Caki2 (cell line): ENCODE results near the gene CLCNKA. TPM values are rescaled to one million over a fixed set of nuclear protein-coding genes. Genes with fewer than 3 reads are reported as not detected.
"Not testable (repeated sequence)": the region's sequence is repeated elsewhere in the genome, so short reads cannot be mapped to it uniquely, and the experiment has no call there.

Source experiments
- DNase-seq: peaks from one replicate; pipeline ENCODE4 v3.0.0-alpha.2; 2015; ENCODE audit warnings: low read depth
- in situ Hi-C: cut with HindIII; loops from 2 replicates; pipeline ENCODE4 v1.10.0; 2016; ENCODE audit warnings: low sequenced_read_pairs, low pct_unique_long_range_greater_than_20kb, mixed read lengths
- total RNA-seq: library from RNA; depleted of rRNA; stranded (reverse); fragments of >200 nt; shearing (Covaris generic); gene quantifications from 2 replicates; pipeline ENCODE4 v1.2.3, GENCODE V29; 2014; ENCODE audit warnings: low replicate concordance

Gene CLCNKA
- total RNA-seq, 1 experiment from 2014 or later, result not detected

DNA sequence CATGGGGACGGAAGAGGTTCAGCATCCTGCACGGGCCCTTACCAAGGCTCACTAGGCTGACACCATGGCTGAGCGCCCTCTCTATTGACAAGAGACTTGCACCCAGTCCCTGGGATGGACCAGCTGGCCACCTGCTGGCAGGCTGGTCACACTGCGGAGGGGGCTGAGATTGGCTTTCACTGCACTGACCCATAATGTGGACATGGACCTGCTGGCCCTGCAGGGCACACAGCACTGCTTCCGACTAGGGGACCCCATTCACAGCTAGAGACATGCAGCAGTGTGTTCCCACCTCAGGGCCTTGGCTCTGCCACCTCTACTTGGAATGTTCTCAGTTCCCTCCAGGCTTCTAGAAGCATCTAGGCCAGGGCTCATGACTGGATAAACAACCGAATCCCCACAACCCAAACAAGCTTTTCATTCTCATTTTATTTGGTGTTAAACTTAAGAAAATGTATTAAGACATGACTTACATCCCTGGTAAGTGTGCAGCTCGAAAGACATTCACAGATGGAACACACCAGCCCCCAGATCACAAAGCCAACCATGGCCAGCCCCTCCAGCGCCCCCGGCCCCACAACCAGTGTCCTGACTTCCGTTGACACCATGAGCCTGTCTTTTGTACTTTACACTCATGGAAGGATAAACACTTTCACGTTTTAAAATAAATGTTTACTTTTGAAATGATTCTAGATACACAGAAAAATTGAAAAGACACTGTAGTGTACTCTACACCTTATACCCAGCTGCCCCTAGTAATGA is 27.1 kb upstream of the CLCNKA start:
- DNase-seq, result peak; percentile 36
- in situ Hi-C loops, result no loop called here

DNA sequence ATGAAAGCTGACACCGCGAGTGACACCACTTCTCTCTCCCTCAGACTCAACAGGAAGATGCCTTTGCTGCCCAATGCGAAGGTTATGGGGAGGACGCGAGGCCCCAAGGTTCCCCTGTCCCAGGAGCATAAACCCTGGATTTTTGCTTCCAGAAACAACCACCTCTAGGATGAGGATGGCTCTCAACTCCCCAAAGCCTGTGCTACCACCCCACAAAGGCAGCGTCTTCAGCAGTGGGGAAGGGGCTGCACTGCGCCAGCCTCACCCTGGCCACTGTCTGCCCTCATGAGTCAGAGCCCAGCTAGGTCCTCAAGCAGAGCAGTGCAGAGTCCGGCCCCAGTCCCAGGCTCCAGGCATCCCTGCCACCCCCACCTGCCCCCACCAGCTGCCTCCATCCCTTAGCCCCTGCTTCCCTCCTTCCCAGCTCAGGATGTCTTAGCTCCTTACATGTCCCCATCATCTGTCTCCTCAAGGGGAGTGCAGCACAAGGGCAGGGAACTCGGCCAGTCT is 24.7 kb upstream of the CLCNKA start:
- in situ Hi-C loops, result no loop called here
- DNase-seq, result no peak

DNA sequence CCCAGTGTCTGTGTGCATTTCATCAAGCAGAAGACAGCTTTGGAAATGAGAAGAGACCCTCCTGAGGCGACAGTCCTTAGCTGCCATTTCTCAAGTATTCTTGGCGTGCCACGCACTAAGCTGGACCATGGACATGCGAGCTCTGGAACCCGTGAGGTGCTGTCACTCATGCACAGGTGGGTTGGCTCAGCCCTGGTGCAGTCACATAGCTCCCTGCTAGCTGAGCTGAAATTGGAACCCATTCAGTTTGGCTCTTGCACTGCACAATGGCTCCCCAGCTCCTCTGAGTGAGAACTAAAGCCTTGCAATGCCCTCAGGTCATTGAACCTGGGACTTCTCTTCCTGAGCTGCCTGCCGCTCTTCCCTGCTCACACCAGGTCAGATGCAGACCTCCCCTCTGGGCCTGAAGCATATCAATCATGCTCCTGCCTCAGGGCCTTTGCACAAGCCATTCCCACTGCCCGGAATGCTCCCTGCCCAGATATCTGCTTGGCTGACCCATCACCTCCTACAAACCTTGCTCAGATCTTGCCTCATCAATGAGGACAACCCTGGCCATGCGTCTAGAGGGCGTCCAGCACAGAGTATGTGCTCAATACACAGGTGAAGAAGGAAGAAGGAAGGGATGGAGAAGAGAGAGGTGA is 24.1 kb upstream of the CLCNKA start:
- in situ Hi-C loops, result no loop called here
- no peak for DNase-seq

DNA sequence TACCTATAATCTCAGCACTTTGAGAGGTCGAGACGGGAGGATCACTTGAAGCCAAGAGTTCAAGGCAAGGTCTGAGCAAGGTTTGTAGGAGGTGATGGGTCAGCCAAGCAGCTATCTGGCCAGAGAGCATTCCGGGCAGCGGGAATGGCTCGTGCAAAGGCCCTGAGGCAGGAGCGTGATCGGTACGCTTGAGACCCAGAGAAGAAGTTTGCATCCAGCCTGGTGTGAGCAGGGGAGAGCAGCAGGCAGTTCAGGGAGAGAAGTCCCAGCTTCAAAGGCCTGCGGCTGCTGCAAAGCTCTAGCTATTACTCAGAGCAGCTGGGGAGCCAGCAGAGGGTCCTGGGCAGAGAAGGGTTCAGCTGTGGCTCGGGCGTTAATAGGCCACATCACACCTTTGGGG is 22.9 kb upstream of the CLCNKA start:
- in situ Hi-C loops, result no loop called here
- no peak for DNase-seq

DNA sequence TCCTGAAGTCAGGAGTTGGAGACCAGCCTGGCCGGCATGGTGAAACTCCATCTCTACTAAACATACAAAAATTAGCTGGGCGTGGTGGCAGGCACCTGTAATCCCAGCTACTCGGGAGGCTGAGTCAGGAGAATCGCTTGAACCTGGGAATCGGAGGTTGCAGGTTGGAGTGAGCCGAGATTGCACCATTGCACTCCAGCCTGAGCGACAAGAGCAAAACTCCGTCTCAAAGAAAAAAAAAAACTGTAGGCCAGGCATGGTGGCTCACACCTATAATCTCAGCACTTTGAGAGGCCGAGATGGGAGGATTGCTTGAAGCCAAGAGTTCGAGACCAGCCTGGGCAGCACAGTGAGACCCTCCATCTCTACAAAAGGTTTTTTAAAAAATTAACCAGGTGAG is 20.6 kb upstream of the CLCNKA start:
- DNase-seq, in situ Hi-C loops: not testable (repeated sequence)

DNA sequence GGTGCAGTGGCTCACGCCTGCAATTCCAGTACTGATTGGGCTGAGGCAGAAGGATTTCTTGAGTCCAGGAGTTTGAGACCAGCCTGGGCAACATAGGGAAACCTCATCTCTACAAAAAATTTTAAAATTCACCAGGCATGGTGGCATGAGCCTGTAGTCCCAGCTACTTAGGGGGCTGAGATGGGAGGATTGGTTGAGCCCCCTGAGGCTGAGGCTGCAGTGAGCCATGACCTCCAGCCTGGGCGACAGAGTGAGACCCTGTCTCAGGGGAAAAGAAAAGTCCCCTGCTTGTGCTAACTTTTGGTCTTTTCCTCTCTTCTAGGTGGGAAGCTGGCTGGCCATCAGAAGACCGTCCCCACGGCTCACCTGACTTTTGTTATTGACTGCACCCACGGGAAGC is 16.2 kb upstream of the CLCNKA start:
- in situ Hi-C loops, result no loop called here

DNA sequence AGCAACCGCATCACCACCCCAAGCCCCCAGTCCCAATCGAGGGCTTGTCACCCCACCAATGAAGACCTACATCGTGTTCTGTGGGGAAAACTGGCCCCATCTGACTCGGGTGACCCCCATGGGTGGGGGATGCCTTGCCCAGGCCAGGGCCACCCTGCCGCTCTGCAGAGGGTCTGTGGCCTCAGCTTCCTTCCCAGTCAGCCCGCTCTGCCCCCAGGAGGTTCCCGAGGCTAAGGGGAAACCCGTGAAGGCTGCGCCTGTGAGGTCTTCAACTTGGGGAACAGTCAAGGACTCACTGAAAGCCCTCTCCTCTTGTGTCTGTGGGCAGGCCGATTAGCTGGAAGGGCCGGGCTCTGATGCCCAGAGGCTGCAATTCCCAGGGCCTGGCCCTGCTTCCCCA is 15.8 kb upstream of the CLCNKA start:
- DNase-seq, result no peak
- in situ Hi-C loops, result no loop called here

More for the DNA sequence above, 16.2 kb upstream of the CLCNKA start:
- no peak for DNase-seq

DNA sequence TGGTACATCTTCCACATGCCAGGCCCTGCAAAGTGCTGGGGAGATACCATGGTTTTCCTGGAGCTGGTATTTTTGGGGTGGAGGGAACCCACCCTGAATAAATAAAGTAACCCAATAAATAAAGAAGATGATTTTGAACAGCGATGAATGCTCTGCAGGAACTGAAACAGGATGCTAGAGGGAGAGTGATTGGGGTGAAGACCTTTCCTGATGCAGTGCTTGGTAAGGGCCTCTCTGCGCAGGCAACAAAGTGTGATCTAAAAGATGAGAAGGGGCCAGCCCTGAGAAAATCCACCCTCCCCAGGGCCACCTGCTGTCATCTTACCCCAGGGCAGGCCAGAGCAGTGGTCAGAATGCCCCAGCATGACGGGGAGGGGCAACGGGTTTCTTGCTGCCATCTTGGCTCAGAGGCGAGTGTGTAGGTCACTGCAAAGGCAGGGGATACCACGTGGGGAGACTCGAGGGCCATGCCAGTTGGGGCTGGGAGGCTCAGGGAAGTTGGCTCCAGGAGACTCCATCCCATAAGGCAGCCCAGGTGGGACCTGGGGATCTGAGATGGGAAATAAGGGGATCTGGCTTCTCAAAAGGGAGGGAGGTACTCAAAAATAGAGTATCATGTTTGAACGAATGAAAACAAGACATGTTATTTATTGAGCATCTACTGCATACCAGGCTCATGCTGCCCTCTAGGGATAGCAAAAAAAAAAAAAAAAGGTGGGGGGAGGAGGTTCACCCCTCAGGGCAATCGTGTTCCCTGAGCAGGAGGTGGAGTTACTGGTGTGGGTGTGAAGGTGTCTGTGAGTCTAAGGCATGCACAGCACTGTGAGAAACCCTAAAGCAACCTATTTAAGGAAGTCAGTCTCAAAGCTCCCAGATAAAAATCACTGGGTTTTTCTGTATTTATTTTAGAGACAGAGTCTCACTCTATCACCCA is 15.0 kb upstream of the CLCNKA start:
- DNase-seq, result peak; percentile 43
- in situ Hi-C loops, result no loop called here

DNA sequence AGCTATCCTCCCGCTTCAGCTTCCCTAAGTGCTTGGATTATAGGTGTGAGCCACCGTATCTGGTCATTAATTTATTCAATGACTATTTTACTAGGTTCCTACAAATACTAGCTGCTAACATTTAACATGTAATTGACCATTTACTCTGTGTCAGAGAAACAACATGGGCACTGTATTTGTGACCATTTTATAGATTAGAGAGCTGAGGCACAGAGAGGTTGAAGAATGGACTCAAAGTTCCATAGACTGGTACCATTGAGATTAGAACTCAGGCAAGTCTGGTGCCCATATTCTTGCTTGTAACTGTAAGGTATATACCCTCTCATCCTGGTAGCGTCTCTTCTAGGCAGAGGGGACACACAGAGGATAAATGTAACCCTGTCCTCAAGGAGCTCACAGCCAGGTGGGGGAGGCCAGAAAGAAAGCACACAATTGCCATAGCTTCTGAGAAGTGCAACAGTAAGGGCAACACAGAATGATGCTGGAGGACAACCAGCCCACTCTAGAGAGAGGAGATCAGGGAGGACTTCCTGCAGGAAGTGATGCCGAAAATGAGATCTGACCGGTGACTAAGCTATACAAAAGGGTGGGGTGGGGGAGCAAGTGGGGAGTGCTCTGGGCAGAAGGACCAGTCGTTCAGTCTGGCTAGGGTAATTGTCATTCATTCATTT is 14.0 kb upstream of the CLCNKA start:
- no peak for DNase-seq
- in situ Hi-C loops, result no loop called here

DNA sequence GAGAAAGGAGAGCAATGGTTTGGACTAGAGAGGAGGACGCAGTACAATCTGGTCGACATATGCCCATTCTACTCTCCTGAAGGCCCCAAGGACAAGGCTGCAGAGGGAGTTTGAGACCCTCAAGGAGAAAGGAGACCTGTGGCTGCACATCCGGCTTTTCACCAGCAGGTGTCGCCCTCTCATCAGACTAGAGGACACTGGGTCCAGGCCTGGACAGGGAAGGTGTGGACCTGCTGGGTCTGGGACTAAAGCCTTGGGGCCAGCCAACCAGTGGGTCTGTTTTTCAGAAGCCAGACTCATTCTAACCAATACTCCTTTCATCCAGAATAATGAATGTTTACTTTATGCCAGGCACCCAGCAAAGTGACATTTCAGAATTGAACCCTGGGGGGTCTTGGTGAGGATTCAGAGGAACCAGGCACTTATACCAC is 12.8 kb upstream of the CLCNKA start:
- in situ Hi-C loops, result no loop called here
- peak; percentile 49 for DNase-seq

DNA sequence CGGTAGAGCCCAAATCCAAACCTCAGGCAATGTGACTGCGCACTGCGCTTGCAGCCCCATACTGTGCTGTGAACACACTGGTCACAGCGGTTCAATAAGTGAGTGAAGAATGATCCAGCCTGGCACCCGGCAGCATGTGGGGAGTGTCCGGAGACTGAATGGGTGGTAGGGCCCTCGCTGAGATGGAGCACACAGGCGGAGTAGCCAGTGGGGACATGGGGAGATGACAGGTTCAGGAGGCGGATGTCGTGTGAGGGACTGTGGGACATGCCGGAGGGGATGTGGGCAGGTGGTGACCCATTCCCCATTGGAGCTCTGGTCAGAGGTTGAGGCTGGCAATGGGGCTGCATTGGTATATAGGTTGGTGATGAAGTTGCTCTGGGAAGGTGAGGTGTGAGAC is 12.2 kb upstream of the CLCNKA start:
- in situ Hi-C loops, result no loop called here
- DNase-seq, result no peak

DNA sequence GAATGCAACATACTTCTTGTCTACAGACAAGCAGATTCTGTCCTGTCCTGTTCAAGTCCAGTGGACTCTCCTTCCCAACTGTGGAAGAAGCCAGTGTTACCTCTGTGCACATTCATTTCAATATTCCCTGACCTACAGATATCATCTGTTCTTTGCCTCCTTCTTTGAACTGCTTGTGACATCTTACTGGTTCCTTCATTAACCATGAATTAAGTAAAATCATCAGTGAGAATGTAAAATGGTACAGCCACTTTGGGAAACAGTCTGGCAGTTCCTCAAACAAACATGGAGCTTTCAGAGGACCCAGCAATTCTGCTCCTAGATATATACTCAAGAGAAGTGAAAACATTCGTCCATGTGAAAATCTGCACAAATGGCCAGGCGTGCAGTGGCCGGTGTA is 11.0 kb upstream of the CLCNKA start:
- DNase-seq, result no peak
- in situ Hi-C loops, result no loop called here

DNA sequence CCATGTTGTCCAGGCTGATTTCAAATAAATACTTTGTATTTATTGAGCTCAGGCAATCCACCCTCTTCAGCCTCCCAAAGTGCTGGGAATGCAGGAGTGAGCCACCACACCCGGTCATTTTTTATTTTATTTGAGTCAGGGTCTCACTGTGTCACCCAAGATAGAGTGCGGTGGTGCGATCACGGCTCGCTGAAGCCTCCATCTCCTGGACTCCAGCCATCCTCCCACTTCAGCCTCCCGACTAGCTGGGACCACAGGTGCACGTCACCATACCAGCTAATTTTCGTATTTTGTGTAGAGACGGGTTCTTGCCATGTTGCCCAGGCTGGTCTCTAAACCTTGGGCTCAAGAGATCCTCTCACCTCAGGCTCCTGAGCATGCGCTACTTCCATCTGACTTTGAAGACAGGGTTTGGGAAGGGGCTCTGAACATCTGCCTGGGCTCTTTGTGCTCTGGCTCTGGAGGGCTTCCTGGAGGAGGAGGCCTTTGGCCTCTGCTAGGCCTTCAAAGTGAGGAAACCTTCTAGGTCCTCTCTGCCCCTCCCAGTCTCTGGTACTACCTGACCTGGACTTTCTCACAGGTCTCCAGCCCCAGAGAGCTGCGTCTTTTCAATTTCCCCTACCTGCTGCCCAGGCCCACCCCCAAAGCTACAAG is 9.8 kb upstream of the CLCNKA start:
- no peak for DNase-seq
- in situ Hi-C loops, result no loop called here

DNA sequence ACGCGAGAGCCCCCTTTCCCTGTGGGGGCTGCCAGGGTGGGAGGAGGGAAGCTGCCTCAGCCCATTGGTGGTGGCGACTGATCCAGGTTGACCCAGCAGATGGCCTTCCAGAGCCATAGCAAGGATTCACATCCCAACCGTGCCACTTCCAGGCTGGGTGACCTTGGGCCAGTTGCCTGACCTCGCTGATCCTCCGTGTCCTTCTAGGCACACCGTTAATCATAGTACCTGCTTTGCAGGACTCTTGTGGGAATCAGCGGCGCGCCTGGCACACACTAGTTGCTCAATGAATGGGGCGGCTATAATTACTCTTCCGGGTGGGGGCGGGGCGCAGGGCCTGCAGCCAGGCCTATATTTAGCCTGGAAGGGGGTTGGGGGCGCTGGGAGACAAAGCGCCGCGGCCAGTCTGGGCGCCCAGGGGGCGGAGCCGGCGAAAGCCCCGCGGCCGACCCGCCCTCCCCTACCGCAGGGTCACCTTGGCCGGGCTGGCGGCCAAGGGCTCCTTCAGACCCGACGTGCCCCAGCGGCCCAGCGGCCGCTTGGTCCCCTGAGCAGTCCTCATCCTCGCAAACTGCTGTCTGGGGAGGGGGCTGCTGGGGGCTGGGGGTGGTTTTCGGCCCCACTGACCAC is 9.1 kb upstream of the CLCNKA start:
- DNase-seq, result peak; percentile 73
- in situ Hi-C loops, result no loop called here

DNA sequence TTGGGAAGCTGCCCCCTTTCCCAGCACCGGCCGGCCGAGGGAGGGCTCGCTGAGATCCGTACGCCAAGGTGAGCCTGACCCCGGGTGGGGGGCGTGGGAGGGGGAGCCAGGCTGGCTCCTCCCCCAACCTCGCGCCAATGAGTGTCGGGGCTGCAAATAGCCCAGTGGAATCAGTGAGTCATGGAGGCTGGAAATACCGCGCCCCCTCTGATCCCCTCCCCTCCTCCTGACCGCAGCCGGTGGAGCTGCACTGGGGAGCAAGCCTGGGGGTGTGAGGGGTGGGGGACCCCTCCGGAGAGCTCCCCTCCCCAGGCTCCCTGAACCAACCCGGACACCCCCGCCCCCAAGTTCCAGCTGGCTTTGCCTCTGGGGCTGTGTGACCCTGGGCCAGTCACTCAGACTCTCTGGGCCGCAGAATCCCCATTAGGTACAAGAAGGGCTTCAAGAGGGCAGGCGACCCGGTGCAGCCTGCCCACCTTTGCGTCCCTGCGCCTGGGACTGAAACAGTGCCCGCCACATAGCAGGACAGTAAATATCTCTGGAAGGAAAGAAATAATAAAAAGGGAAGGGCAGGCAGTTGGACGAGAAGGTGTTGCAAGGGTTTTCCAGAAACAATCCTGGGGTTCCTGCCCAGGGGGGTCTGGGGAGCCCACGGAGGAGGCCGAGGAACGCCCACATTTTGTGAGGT is 8.5 kb upstream of the CLCNKA start:
- peak; percentile 76 for DNase-seq
- in situ Hi-C loops, result no loop called here

DNA sequence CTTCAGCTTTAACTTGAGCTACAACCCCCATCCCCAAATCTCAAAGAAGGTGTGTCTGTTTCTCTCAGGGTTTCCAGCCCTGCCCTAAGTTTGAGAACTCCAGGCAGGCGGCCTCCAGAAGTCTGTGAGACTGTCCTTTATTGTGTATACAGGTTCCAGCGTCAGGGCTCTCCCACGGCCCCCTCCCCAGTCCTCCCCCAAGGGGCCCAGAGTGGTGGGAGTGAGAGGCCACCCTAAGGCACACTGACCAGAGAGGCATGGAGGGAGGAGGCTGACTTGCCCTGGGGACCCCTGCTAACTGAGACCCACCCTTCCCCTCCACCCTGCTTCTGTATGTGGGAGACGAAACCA is 8.0 kb upstream of the CLCNKA start:
- in situ Hi-C loops, result no loop called here

More for the DNA sequence above, 8.0 kb upstream of the CLCNKA start:
- DNase-seq, result no peak
